H1 (cell line): ENCODE measurements around the gene KANSL3. TPM values are rescaled to one million over a fixed set of nuclear protein-coding genes. Genes with fewer than 3 reads are reported as not detected.

ENCODE experiments used
- CTCF ChIA-PET: fragments of 300-600 bp; sonication (Branson Sonifier 250); formaldehyde crosslinking; loops from one replicate; lab custom pipeline; 2021; ENCODE audit not compliant: partially characterized antibody; lab: Charles Lee
- POLR2A ChIA-PET: fragments of 300-600 bp; sonication (Branson Sonifier 250); formaldehyde crosslinking; loops from one replicate; lab custom pipeline; 2021; ENCODE audit warnings: inconsistent platforms; ENCODE audit not compliant: partially characterized antibody; lab: Charles Lee
- DNase-seq, 2 experiments: peaks; one replicate each; pipeline versions ENCODE4 v3.0.0 to v3.0.0-alpha.2; 2010 to 2022; ENCODE audit warnings: low spot score in 2 of 2, low read depth in 1 of 2, mixed read lengths in 1 of 2
- FAIRE-seq: peaks from 2 replicates; lab custom pipeline; 2011; peaks lifted over from hg19 to GRCh38; lab: Jason Lieb, UNC
- H2AFZ ChIP-seq: 2 replicates; pipeline ENCODE4 v1.8.1; 2012; ENCODE audit warnings: low read length, inconsistent platforms
- H2AK5ac ChIP-seq: 2 replicates; pipeline ENCODE4 v1.6.1; 2013; ENCODE audit warnings: low read depth, low read length
- H2BK120ac ChIP-seq: replicated peaks from 2 replicates; pipeline ENCODE3; 2013; ENCODE audit warnings: low read depth, low read length, inconsistent platforms
- H2BK12ac ChIP-seq: 2 replicates; pipeline ENCODE4 v1.6.1; 2013; ENCODE audit warnings: low read depth, low read length
- H2BK15ac ChIP-seq: 2 replicates; pipeline ENCODE4 v1.6.1; 2013; ENCODE audit warnings: low read length
- H2BK20ac ChIP-seq: 2 replicates; pipeline ENCODE4 v1.6.1; 2013; ENCODE audit warnings: low read length
- H2BK5ac ChIP-seq: 2 replicates; pipeline ENCODE4 v1.6.1; 2013; ENCODE audit warnings: low read depth, low read length
- H3K14ac ChIP-seq: 2 replicates; pipeline ENCODE4 v1.6.1; 2013; ENCODE audit warnings: inconsistent platforms; ENCODE audit not compliant: insufficient read length
- H3K18ac ChIP-seq: 2 replicates; pipeline ENCODE4 v1.6.1; 2013; ENCODE audit warnings: low read length; ENCODE audit errors: extremely low read depth
- H3K23ac ChIP-seq: 2 replicates; pipeline ENCODE4 v1.6.1; 2013; ENCODE audit warnings: inconsistent platforms; ENCODE audit not compliant: insufficient read length
- H3K23me2 ChIP-seq: 2 replicates; pipeline ENCODE4 v1.6.1; 2013; ENCODE audit warnings: low read depth, low read length
- H3K27ac ChIP-seq: 2 replicates; pipeline ENCODE4 v1.6.1; 2011; ENCODE audit warnings: low read depth, low read length, inconsistent platforms
- H3K27me3 ChIP-seq, 4 experiments: replicated peaks in 1 of 4; 1 replicate in 1 of 4; 2 replicates in 3 of 4; pipeline versions ENCODE4 v1.6.1 to v1.8.1; 2011 to 2013; ENCODE audit warnings: low read length in 3 of 4, mild to moderate bottlenecking in 3 of 4, inconsistent platforms in 2 of 4, mixed read lengths in 2 of 4, moderate library complexity in 1 of 4; ENCODE audit not compliant: control insufficient read depth in 3 of 4, insufficient read depth in 3 of 4; ENCODE audit errors: extremely low read depth in 1 of 4
- H3K36me3 ChIP-seq, 4 experiments: 2 replicates each; pipeline versions ENCODE4 v1.6.1 to v1.8.1; 2011 to 2013; ENCODE audit warnings: mild to moderate bottlenecking in 4 of 4, low read length in 3 of 4, moderate library complexity in 2 of 4, control low read depth in 1 of 4, inconsistent platforms in 1 of 4; ENCODE audit not compliant: insufficient read depth in 4 of 4, control insufficient read depth in 2 of 4
- H3K4ac ChIP-seq: replicated peaks from 2 replicates; pipeline ENCODE3; 2013; ENCODE audit warnings: low read length, low read depth, mixed read lengths, inconsistent platforms; ENCODE audit not compliant: insufficient read length
- H3K4me1 ChIP-seq, 4 experiments: replicated peaks in 1 of 4; 1 replicate in 1 of 4; 2 replicates in 3 of 4; pipeline versions ENCODE4 v1.6.1 to v1.8.1; 2011 to 2013; ENCODE audit warnings: low read length in 3 of 4, inconsistent platforms in 2 of 4, mixed read lengths in 1 of 4; ENCODE audit not compliant: insufficient read depth in 4 of 4, control insufficient read depth in 3 of 4
- H3K4me2 ChIP-seq, 2 experiments: 2 replicates each; pipeline versions ENCODE4 v1.6.1 to v1.8.1; 2011 to 2013; ENCODE audit warnings: low read depth in 2 of 2, low read length in 2 of 2, control low read depth in 1 of 2, inconsistent platforms in 1 of 2, mild to moderate bottlenecking in 1 of 2; ENCODE audit not compliant: insufficient read depth in 1 of 2
- H3K4me3 ChIP-seq, 4 experiments: fragments of 200-600, 300-600 bp in 1 of 4; sonication (generic), shearing (Covaris generic), sonication (Bioruptor Twin) in 1 of 4; 2 replicates each; pipeline versions ENCODE4 v1.5.1 to v1.8.1; 2011 to 2016; ENCODE audit warnings: low read length in 4 of 4, low read depth in 3 of 4, control low read depth in 2 of 4, inconsistent platforms in 2 of 4, mild to moderate bottlenecking in 2 of 4, mixed read lengths in 1 of 4, moderate library complexity in 1 of 4; ENCODE audit not compliant: insufficient read depth in 2 of 4; ENCODE audit errors: extremely low read depth in 1 of 4
- H3K56ac ChIP-seq: replicated peaks from 2 replicates; pipeline ENCODE3; 2013; ENCODE audit warnings: low read depth, mild to moderate bottlenecking, mixed read lengths, low read length, inconsistent platforms; ENCODE audit not compliant: insufficient read length
- H3K79me1 ChIP-seq: 2 replicates; pipeline ENCODE4 v1.6.1; 2013; ENCODE audit warnings: low read depth, low read length, control low read depth
- H3K79me2 ChIP-seq, 2 experiments: 2 replicates each; pipeline versions ENCODE4 v1.6.1 to v1.8.1; 2012 to 2013; ENCODE audit warnings: low read length in 2 of 2, mild to moderate bottlenecking in 2 of 2, inconsistent platforms in 1 of 2; ENCODE audit not compliant: insufficient read depth in 2 of 2, control insufficient read depth in 1 of 2
- H3K9ac ChIP-seq, 4 experiments: replicated peaks in 1 of 4; 1 replicate in 1 of 4; 2 replicates in 3 of 4; pipeline versions ENCODE4 v1.6.1 to v1.8.1; 2011 to 2013; ENCODE audit warnings: low read depth in 3 of 4, low read length in 3 of 4, control low read depth in 2 of 4, mild to moderate bottlenecking in 2 of 4, moderate library complexity in 2 of 4, inconsistent platforms in 1 of 4; ENCODE audit errors: extremely low read depth in 1 of 4
- H3K9me3 ChIP-seq, 2 experiments: 2 replicates each; pipeline versions ENCODE4 v1.6.1 to v1.8.1; 2012 to 2013; ENCODE audit warnings: mild to moderate bottlenecking in 2 of 2, moderate library complexity in 2 of 2, control low read depth in 1 of 2, inconsistent platforms in 1 of 2, low read depth in 1 of 2, low read length in 1 of 2, mixed read lengths in 1 of 2; ENCODE audit not compliant: insufficient read depth in 2 of 2
- H4K20me1 ChIP-seq, 2 experiments: replicated peaks in 1 of 2; 2 replicates each; pipeline versions ENCODE3 to v1.8.1; 2011 to 2013; ENCODE audit warnings: inconsistent platforms in 2 of 2, low read length in 2 of 2, mild to moderate bottlenecking in 1 of 2; ENCODE audit not compliant: insufficient read depth in 2 of 2, control insufficient read depth in 1 of 2
- H4K5ac ChIP-seq: 2 replicates; pipeline ENCODE4 v1.6.1; 2013; ENCODE audit warnings: low read length, low read depth, mixed read lengths, inconsistent platforms; ENCODE audit not compliant: insufficient read length
- H4K8ac ChIP-seq: 2 replicates; pipeline ENCODE4 v1.8.0; 2013; ENCODE audit warnings: mild to moderate bottlenecking, moderate library complexity, low read length, inconsistent platforms; ENCODE audit not compliant: insufficient read depth; ENCODE audit errors: extremely low read depth
- H4K91ac ChIP-seq: replicated peaks from 2 replicates; pipeline ENCODE3; 2013; ENCODE audit warnings: low read length, mixed read lengths, inconsistent platforms; ENCODE audit not compliant: insufficient read length
- ATF2 ChIP-seq: IDR thresholded peaks from 2 replicates; pipeline ENCODE4 v1.6.1; 2012; ENCODE audit warnings: low read length, inconsistent platforms
- BCL11A ChIP-seq, 2 experiments: IDR thresholded peaks; one replicate each; pipeline ENCODE4 v1.6.1; 2011; ENCODE audit warnings: low read depth in 2 of 2, low read length in 2 of 2, mild to moderate bottlenecking in 2 of 2
- CHD1 ChIP-seq: IDR thresholded peaks from 2 replicates; pipeline ENCODE4 v1.6.1; 2012; ENCODE audit warnings: low read depth, low read length, improper control_type of control experiment
- EZH2 ChIP-seq: fragments of 200-600 bp; sonication (generic); IDR thresholded peaks from 2 replicates; pipeline ENCODE4 v1.7.1; 2012; ENCODE audit warnings: low read depth, mild to moderate bottlenecking, moderate library complexity, low read length, inconsistent platforms; ENCODE audit not compliant: severe bottlenecking
- FOSL1 ChIP-seq: IDR thresholded peaks from 2 replicates; pipeline ENCODE4 v1.6.1; 2011; ENCODE audit warnings: mild to moderate bottlenecking, low read depth, low read length, moderate library complexity; ENCODE audit not compliant: insufficient read depth
- RFX5 ChIP-seq: IDR thresholded peaks from 2 replicates; pipeline ENCODE4 v1.6.1; 2011; ENCODE audit warnings: low read depth, low read length, improper control_type of control experiment, borderline replicate concordance
- SIRT6 ChIP-seq: IDR thresholded peaks from one replicate; pipeline ENCODE4 v1.7.1; 2012; ENCODE audit warnings: low read length, inconsistent platforms
- SUZ12 ChIP-seq: fragments of 200-600 bp; sonication (generic); IDR thresholded peaks from 2 replicates; pipeline ENCODE4 v1.6.1; 2012; ENCODE audit warnings: mild to moderate bottlenecking, inconsistent platforms, low read length, moderate library complexity, mixed read lengths
- USF2 ChIP-seq: IDR thresholded peaks from 2 replicates; pipeline ENCODE4 v1.6.1; 2011; ENCODE audit warnings: low read length, improper control_type of control experiment
- YY1 ChIP-seq: IDR thresholded peaks from 2 replicates; pipeline ENCODE4 v1.6.1; 2011; ENCODE audit warnings: low read depth, mild to moderate bottlenecking, low read length
- WGBS, 2 experiments: shearing (Covaris generic) in 1 of 2; methylation state at CpG; one replicate each; pipeline versions ENCODE4 v1.1.6 to v1.1.7; 2013 to 2015; ENCODE audit warnings: low lambda C conversion rate in 2 of 2, mixed read lengths in 2 of 2, inconsistent platforms in 1 of 2, low coverage in 1 of 2, missing lambda C conversion rate in 1 of 2; ENCODE audit not compliant: insufficient replicate concordance in 2 of 2, insufficient coverage in 1 of 2, insufficient read length in 1 of 2; ENCODE audit errors: extremely low coverage in 1 of 2, missing lambda C conversion rate in 1 of 2; 5-methylcytosine and 5-hydroxymethylcytosine counted together
- polyA plus RNA-seq, 7 experiments: library from polyadenylated mRNA; depleted of rRNA in 3 of 7; stranded (reverse) in 5 of 7; unstranded in 2 of 7; fragments of >200 nt in 5 of 7; fragments of 200-250 nt in 2 of 7; gene quantifications; 1 replicate in 5 of 7; 2 replicates in 1 of 7; 4 replicates in 1 of 7; pipeline versions ENCODE4 v1.2.1 to v1.2.3, GENCODE V29; 2011 to 2013; ENCODE audit warnings: missing spikeins in 2 of 7, mixed read lengths in 2 of 7
- total RNA-seq: library from RNA; stranded (reverse); fragmentation: NEBNext Ultra II Directional; extraction: Animal tissue kit (Norgen Biotek cat#: 25700); gene quantifications from 2 replicates; pipeline ENCODE4 v1.2.1, GENCODE V29; 2021

Gene KANSL3
- total and polyA plus RNA-seq, 2 of the 8 experiments (the other 6 are each of a cell fraction or from before 2014, with no cell fraction given), result 19.8 to 31.4 TPM

- Histone ChIP-seq H2AK5ac (no peak overlapping the region), H3K4me1 (peaks cover 0 to 6% (median under 1%) of the 10 kb centered on the region in 4 experiments; a peak in 3 of 7 replicates), H2AFZ (no peak overlapping the region), H3K56ac (no peak overlapping the region), H2BK120ac (no peak overlapping the region), H3K9ac (no peak overlapping the region), H2BK12ac (no peak overlapping the region), H3K9me3 (no peaks in the 10 kb centered on the region), H3K4me3 (no peak overlapping the region), H4K8ac (no peak overlapping the region), H2BK5ac (no peak overlapping the region), H3K27ac (no peak overlapping the region), H2BK15ac (no peak overlapping the region), H3K79me1 (no peaks in the 10 kb centered on the region), H3K36me3 (no peaks in the 10 kb centered on the region), H3K79me2 (no peaks in the 10 kb centered on the region), H3K4ac (no peak overlapping the region), H3K18ac (no peak overlapping the region), H3K23me2 (no peaks in the 10 kb centered on the region), H3K14ac (no peak overlapping the region), H4K20me1 (no peaks in the 10 kb centered on the region), H3K27me3 (no peaks in the 10 kb centered on the region), H4K91ac (no peak overlapping the region), H4K5ac (no peak overlapping the region), H3K4me2 (no peak overlapping the region), H3K23ac (no peak overlapping the region), H2BK20ac (no peak overlapping the region)
- ChIA-PET CTCF (interaction anchor here (1.3 to 1.5 kb wide), 2 partner anchors 9 to 35 kb away, joined by 3 to 4 read pairs; no protein-coding TSS in a partner anchor), POLR2A (no interaction called here)
- DNase-seq (no peak), FAIRE-seq (no peak)
- WGBS, 2 experiments, result 90% methylated on average over 14 of the region's 16 CpGs; no CpG with 5 or more reads in 1 of the 2 experiments
- TF ChIP-seq CHD1 (no peak), ATF2 (no peak), EZH2 (no peak), USF2 (no peak), YY1 (no peak), SUZ12 (no peak), FOSL1 (no peak), RFX5 (no peak), BCL11A (IDR thresholded peaks at IDR 0.05; ENCODE audit: low read depth in 2 of 2, low read length in 2 of 2) (no peak), SIRT6 (no peak)
Measured at GRCh38 chr2:96684883-96685576, 46.9 kb upstream of the KANSL3 start.
